ENCODE results near the gene VPS8.

VPS8 gene

GRCh38 chr3:184784731-184785500, 27.1 kb upstream of the VPS8 start:
- Histone ChIP-seq H3K4me3 (replicated peaks; ENCODE audit: insufficient read depth, low read length) (no peak overlapping the region), H3K27ac (replicated peaks) (no peak overlapping the region), H3K27me3 (ENCODE audit: insufficient read depth, poor library complexity, severe bottlenecking) (no peaks in the 10 kb centered on the region)
- TF ChIP-seq POLR2AphosphoS5 (IDR thresholded peaks at IDR 0.05; ENCODE audit: low read depth) (no peak), SPI1 (IDR thresholded peaks at IDR 0.05; ENCODE audit: borderline replicate concordance, low read depth) (no peak), GABPA (IDR thresholded peaks at IDR 0.05; ENCODE audit: low read depth) (no peak)
- TF ChIP-seq, protein P1, sequence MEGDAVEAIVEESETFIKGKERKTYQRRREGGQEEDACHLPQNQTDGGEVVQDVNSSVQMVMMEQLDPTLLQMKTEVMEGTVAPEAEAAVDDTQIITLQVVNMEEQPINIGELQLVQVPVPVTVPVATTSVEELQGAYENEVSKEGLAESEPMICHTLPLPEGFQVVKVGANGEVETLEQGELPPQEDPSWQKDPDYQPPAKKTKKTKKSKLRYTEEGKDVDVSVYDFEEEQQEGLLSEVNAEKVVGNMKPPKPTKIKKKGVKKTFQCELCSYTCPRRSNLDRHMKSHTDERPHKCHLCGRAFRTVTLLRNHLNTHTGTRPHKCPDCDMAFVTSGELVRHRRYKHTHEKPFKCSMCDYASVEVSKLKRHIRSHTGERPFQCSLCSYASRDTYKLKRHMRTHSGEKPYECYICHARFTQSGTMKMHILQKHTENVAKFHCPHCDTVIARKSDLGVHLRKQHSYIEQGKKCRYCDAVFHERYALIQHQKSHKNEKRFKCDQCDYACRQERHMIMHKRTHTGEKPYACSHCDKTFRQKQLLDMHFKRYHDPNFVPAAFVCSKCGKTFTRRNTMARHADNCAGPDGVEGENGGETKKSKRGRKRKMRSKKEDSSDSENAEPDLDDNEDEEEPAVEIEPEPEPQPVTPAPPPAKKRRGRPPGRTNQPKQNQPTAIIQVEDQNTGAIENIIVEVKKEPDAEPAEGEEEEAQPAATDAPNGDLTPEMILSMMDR (IDR thresholded peaks at IDR 0.05; ENCODE audit: insufficient read depth, low read length) = no peak
- TF ChIP-seq, protein P2, sequence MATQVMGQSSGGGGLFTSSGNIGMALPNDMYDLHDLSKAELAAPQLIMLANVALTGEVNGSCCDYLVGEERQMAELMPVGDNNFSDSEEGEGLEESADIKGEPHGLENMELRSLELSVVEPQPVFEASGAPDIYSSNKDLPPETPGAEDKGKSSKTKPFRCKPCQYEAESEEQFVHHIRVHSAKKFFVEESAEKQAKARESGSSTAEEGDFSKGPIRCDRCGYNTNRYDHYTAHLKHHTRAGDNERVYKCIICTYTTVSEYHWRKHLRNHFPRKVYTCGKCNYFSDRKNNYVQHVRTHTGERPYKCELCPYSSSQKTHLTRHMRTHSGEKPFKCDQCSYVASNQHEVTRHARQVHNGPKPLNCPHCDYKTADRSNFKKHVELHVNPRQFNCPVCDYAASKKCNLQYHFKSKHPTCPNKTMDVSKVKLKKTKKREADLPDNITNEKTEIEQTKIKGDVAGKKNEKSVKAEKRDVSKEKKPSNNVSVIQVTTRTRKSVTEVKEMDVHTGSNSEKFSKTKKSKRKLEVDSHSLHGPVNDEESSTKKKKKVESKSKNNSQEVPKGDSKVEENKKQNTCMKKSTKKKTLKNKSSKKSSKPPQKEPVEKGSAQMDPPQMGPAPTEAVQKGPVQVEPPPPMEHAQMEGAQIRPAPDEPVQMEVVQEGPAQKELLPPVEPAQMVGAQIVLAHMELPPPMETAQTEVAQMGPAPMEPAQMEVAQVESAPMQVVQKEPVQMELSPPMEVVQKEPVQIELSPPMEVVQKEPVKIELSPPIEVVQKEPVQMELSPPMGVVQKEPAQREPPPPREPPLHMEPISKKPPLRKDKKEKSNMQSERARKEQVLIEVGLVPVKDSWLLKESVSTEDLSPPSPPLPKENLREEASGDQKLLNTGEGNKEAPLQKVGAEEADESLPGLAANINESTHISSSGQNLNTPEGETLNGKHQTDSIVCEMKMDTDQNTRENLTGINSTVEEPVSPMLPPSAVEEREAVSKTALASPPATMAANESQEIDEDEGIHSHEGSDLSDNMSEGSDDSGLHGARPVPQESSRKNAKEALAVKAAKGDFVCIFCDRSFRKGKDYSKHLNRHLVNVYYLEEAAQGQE (IDR thresholded peaks at IDR 0.05; ENCODE audit: insufficient replicate concordance, low read depth) = no peak
- DNase-seq (ENCODE audit: low read depth in 1 of 2, low spot score in 1 of 2) = no peak

GRCh38 chr3:184785890-184786279, 26.1 kb upstream of the VPS8 start:
- Histone ChIP-seq H3K27me3 (ENCODE audit: insufficient read depth, poor library complexity, severe bottlenecking) (no peaks in the 10 kb centered on the region), H3K27ac (replicated peaks) (no peak overlapping the region), H3K4me3 (replicated peaks; ENCODE audit: insufficient read depth, low read length) (no peak overlapping the region)
- no peak for DNase-seq (ENCODE audit: low read depth in 1 of 2, low spot score in 1 of 2)
- TF ChIP-seq, protein P2 (IDR thresholded peaks at IDR 0.05; ENCODE audit: insufficient replicate concordance, low read depth) = no peak
- no peak for TF ChIP-seq POLR2AphosphoS5 (IDR thresholded peaks at IDR 0.05; ENCODE audit: low read depth)
- TF ChIP-seq SPI1 (IDR thresholded peaks at IDR 0.05; ENCODE audit: borderline replicate concordance, low read depth) = no peak
- no peak for TF ChIP-seq GABPA (IDR thresholded peaks at IDR 0.05; ENCODE audit: low read depth)
- TF ChIP-seq, protein P1 (IDR thresholded peaks at IDR 0.05; ENCODE audit: insufficient read depth, low read length) = no peak

GRCh38 chr3:184786280-184786941, 25.6 kb upstream of the VPS8 start:
- Histone ChIP-seq H3K4me3 (replicated peaks; ENCODE audit: insufficient read depth, low read length) (no peak overlapping the region), H3K27ac (replicated peaks) (peak overlapping the region; percentile 36), H3K27me3 (ENCODE audit: insufficient read depth, poor library complexity, severe bottlenecking) (no peaks in the 10 kb centered on the region)
- no peak for TF ChIP-seq GABPA (IDR thresholded peaks at IDR 0.05; ENCODE audit: low read depth)
- no peak for TF ChIP-seq SPI1 (IDR thresholded peaks at IDR 0.05; ENCODE audit: borderline replicate concordance, low read depth)
- TF ChIP-seq, protein P1 (IDR thresholded peaks at IDR 0.05; ENCODE audit: insufficient read depth, low read length) = no peak
- TF ChIP-seq POLR2AphosphoS5 (IDR thresholded peaks at IDR 0.05; ENCODE audit: low read depth) = no peak
- TF ChIP-seq, protein P2 (IDR thresholded peaks at IDR 0.05; ENCODE audit: insufficient replicate concordance, low read depth) = no peak
- peak; percentile 85 to 88 for DNase-seq (ENCODE audit: low read depth in 1 of 2, low spot score in 1 of 2)
